AG08396 (cell line): ENCODE measurements around the gene CABLES1.
A peak's percentile ranks its signal among the peaks of the same experiment; 100 is the strongest.

ENCODE experiments used
- DNase-seq: peaks from one replicate; pipeline ENCODE4 v3.0.0; 2012; ENCODE audit warnings: low spot score, mixed read lengths

The CABLES1 gene

GRCh38 chr18:23301972-23302371 is 166.7 kb downstream of the CABLES1 start:
- no peak for DNase-seq

- DNase-seq, result no peak
Observed at GRCh38 chr18:23302511-23302850, 167.2 kb downstream of the CABLES1 start.

GRCh38 chr18:23302851-23303527 is 167.7 kb downstream of the CABLES1 start:
- no peak for DNase-seq

GRCh38 chr18:23306822-23307221 is 171.5 kb downstream of the CABLES1 start:
- DNase-seq, result no peak

GRCh38 chr18:23307567-23308295 is 172.4 kb downstream of the CABLES1 start:
- peak; percentile 48 for DNase-seq
